Lung (tissue), 12 donors: Measurements from ENCODE around the gene SLC18A2. TPM values are rescaled to one million over a fixed set of nuclear protein-coding genes. Genes with fewer than 3 reads are reported as not detected.

Experiments used
- ATAC-seq: fragments of 200-7000 bp; cut with Tn5 transposase; one replicate; pipeline ENCODE4 v1.9.1; 2020; ENCODE audit warnings: moderate number of reproducible peaks; ENCODE audit not compliant: insufficient read depth, low FRiP score
- DNase-seq, 3 donors: peaks; one replicate each; pipeline ENCODE4 v3.0.0-alpha.2; 2013 to 2017
- H3K27ac ChIP-seq, 2 donors: one replicate each; pipeline ENCODE4 v1.5.1; 2013; ENCODE audit warnings: mild to moderate bottlenecking in 2 of 2, moderate library complexity in 2 of 2, control low read depth in 1 of 2, inconsistent platforms in 1 of 2, low read depth in 1 of 2, low read length in 1 of 2
- H3K27me3 ChIP-seq, 3 donors: one replicate each; pipeline ENCODE4 v1.5.1; 2013; ENCODE audit warnings: low read length in 2 of 3; ENCODE audit not compliant: control insufficient read depth in 3 of 3, insufficient read depth in 3 of 3
- H3K36me3 ChIP-seq, 4 donors: one replicate each; pipeline ENCODE4 v1.5.1; 2013; ENCODE audit warnings: low read length in 4 of 4, mild to moderate bottlenecking in 1 of 4, moderate library complexity in 1 of 4; ENCODE audit not compliant: control insufficient read depth in 4 of 4, insufficient read depth in 4 of 4
- H3K4me1 ChIP-seq, 5 donors: one replicate each; pipeline ENCODE4 v1.5.1; 2013; ENCODE audit warnings: low read length in 5 of 5, mild to moderate bottlenecking in 2 of 5, moderate library complexity in 1 of 5; ENCODE audit not compliant: control insufficient read depth in 5 of 5, insufficient read depth in 5 of 5
- H3K4me3 ChIP-seq: one replicate; pipeline ENCODE4 v1.5.1; 2013; ENCODE audit warnings: mild to moderate bottlenecking, control low read depth, moderate library complexity
- H3K9ac ChIP-seq, 2 donors: one replicate each; pipeline ENCODE4 v1.5.1; 2013; ENCODE audit warnings: low read length in 2 of 2, control low read depth in 1 of 2; ENCODE audit not compliant: insufficient read depth in 1 of 2
- H3K9me3 ChIP-seq, 4 donors: one replicate each; pipeline ENCODE4 v1.5.1; 2013; ENCODE audit warnings: low read length in 3 of 4, mild to moderate bottlenecking in 1 of 4, moderate library complexity in 1 of 4; ENCODE audit not compliant: control insufficient read depth in 4 of 4, insufficient read depth in 3 of 4
- CTCF ChIP-seq: IDR thresholded peaks from 2 replicates; pipeline ENCODE4 v1.5.1; 2012; ENCODE audit warnings: mild to moderate bottlenecking; ENCODE audit errors: control extremely low read depth, extremely low read depth
- WGBS, 2 donors: extraction: QIAGEN DNeasy Blood & Tissue Kit; methylation state at CpG; one replicate each; pipeline ENCODE4 v1.1.7; 2013; 5-methylcytosine and 5-hydroxymethylcytosine counted together
- polyA plus RNA-seq, 2 donors: library from polyadenylated mRNA; stranded (reverse); fragments of 200-250 nt; gene quantifications; one replicate each; pipeline ENCODE4 v1.2.1, GENCODE V29; 2013
- total RNA-seq, 2 donors: library from RNA; depleted of rRNA in 1 of 2; stranded (reverse); fragments of >200 nt in 1 of 2; gene quantifications; one replicate each; pipeline ENCODE4 v1.2.1, GENCODE V29; 2014 to 2021
- donor health status: control.
- donor health status: control.
- donor health status: Bipolar disorder and iron deficiency.
- donor health status: healthy.
- donor health status: DM: yes; HTN: yes; CAD: no.

Gene SLC18A2
- total and polyA plus RNA-seq, 4 donors: 0.21 to 3.7 (median 0.65) TPM

- Histone ChIP-seq H3K9ac (no peak overlapping the region), H3K27me3 (peaks cover 11 to 51% (median 28%) of the 10 kb centered on the region in 3 donors), H3K27ac (no peak overlapping the region), H3K9me3 (peaks cover 0 to 4% (median 0%) of the 10 kb centered on the region in 4 donors), H3K4me1 (peaks cover 0 to 5% (median 0%) of the 10 kb centered on the region in 5 donors), H3K4me3 (no peak overlapping the region), H3K36me3 (no peaks in the 10 kb centered on the region)
- ATAC-seq (no peak), DNase-seq (no peak)
- 5 to 6% methylated on average over 32 to 56 of the region's 56 CpGs for WGBS, 2 donors
- TF ChIP-seq CTCF: no peak
These were observed 888 bp downstream of the SLC18A2 start for GRCh38 chr10:117241541-117242462.

DNA sequence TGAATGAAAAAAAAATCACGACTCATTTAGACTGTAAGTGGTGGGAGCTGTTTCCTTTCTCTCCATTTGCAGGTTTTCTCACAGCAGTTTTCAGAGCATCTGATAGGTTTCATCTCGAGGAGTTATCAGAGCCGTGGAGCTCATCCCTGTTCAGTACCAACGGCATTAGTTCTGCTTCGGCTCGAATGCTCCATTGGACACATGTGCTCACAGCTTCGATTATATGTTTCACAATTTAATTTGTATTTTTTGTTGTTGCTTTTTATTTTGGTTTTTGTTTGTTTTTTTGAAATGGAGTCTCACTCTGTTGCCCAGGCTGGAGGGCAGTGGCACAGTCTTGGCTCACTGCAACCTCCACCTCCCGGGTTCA, 1.5 kb downstream of the SLC18A2 start:
- ATAC-seq: no peak
- H3K4me1 ChIP-seq: peaks cover 0 to 5% (median 0%) of the 10 kb centered on the region in 5 donors
- H3K9ac ChIP-seq: no peak overlapping the region
- peaks cover 11 to 49% (median 31%) of the 10 kb centered on the region in 3 donors for H3K27me3 ChIP-seq
- TF ChIP-seq CTCF: no peak
- no peak for DNase-seq
- peaks cover 0 to 3% (median 0%) of the 10 kb centered on the region in 4 donors for H3K9me3 ChIP-seq
- no peak overlapping the region for H3K27ac ChIP-seq
- H3K36me3 ChIP-seq: no peaks in the 10 kb centered on the region
- no peak overlapping the region for H3K4me3 ChIP-seq
- 84 to 89% methylated on average over 8 of the region's 8 CpGs for whole genome bisulfite sequencing, 2 donors

DNA sequence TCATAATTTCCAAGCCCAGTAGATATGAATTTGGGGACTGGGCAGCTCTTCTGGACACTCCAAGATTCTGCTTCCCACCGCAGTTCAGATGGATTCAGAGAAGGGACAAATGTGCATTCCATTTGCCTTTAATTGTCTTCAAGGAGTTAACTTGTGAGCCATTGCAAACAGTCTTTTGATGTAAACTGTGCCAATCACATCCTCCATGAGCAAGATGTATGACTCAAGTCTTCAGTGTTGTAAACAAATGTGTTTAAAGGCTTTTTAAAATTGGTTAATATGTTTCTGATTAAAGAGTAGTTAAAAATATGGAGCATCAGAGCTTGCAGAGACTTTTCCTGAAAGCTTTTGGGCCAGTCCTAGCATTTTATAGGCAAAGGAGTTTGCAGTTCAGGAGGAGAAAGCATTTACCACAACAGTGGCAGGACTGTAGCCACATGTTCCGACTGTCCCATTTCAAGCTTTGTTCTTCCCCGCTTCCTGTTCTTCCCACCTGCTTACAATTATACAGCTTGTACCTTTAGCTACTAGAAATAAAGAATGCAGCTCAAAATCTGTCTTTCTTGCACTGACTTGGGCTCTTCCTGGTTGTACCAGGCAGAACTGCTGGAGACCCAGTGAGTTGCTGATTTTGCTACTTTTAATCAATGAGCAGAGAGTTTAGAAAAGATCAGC, 6.2 kb downstream of the SLC18A2 start:
- Histone ChIP-seq H3K9ac (no peak overlapping the region), H3K36me3 (no peaks in the 10 kb centered on the region), H3K27me3 (peaks cover 0 to 35% (median 25%) of the 10 kb centered on the region in 3 donors), H3K4me1 (no peaks in the 10 kb centered on the region), H3K4me3 (no peak overlapping the region), H3K27ac (no peak overlapping the region), H3K9me3 (peaks cover 0 to 4% (median 0%) of the 10 kb centered on the region in 4 donors)
- ATAC-seq: no peak
- no peak for DNase-seq
- 75 to 81% methylated on average over 3 of the region's 3 CpGs for WGBS, 2 donors
- TF ChIP-seq CTCF: no peak
